Omental fat pad (tissue), 4 donors: ENCODE measurements around the gene KRT83. TPM values are rescaled to one million over a fixed set of nuclear protein-coding genes. Genes with fewer than 3 reads are reported as not detected.

Experiments
- ATAC-seq: fragments of 150-250 bp; one replicate; pipeline ENCODE4 v1.9.1; 2016; ENCODE audit warnings: mild to moderate bottlenecking, moderate library complexity; ENCODE audit not compliant: low FRiP score
- DNase-seq: peaks from one replicate; pipeline ENCODE4 v3.0.0-alpha.2; 2019; ENCODE audit warnings: low spot score
- total RNA-seq, 4 donors: library from RNA; depleted of rRNA; stranded (reverse); fragments of >200 nt; gene quantifications; one replicate each; pipeline ENCODE4 v1.1.0, GENCODE V29; 2016
- TF ChIP-seq, protein P1 (sequence below), 3 donors: fragments of 450-650 bp; IDR thresholded peaks; one replicate each; pipeline ENCODE4 v1.5.1; 2016 to 2017; ENCODE audit warnings: antibody characterized with exemption in 3 of 3, mild to moderate bottlenecking in 3 of 3, moderate library complexity in 2 of 3

The KRT83 gene
- total RNA-seq, 4 donors from 2014 or later: not detected

DNA sequence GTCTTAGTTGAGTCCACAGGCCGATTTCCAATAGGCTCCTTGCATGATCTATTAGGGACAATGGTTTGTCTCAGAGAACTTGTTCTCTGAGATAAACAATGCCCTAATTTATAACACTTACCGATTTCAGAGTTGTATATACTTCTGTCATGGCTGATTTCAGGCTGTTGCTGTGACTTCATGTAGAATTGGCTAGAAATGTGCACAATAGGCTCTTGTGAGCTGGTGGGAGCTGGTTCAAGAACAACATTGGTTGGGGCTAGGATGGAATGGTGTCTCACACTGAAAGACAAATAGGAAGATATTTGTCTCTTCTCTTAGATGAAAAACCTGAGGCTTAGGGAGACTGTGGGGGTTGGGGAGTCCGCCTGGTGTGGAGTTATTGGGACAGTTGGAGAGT lies 53.5 kb downstream of the KRT83 start:
- TF ChIP-seq, protein P1, sequence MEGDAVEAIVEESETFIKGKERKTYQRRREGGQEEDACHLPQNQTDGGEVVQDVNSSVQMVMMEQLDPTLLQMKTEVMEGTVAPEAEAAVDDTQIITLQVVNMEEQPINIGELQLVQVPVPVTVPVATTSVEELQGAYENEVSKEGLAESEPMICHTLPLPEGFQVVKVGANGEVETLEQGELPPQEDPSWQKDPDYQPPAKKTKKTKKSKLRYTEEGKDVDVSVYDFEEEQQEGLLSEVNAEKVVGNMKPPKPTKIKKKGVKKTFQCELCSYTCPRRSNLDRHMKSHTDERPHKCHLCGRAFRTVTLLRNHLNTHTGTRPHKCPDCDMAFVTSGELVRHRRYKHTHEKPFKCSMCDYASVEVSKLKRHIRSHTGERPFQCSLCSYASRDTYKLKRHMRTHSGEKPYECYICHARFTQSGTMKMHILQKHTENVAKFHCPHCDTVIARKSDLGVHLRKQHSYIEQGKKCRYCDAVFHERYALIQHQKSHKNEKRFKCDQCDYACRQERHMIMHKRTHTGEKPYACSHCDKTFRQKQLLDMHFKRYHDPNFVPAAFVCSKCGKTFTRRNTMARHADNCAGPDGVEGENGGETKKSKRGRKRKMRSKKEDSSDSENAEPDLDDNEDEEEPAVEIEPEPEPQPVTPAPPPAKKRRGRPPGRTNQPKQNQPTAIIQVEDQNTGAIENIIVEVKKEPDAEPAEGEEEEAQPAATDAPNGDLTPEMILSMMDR (IDR thresholded peaks at IDR 0.05): no peak
- DNase-seq (no peak), ATAC-seq (no peak)

DNA sequence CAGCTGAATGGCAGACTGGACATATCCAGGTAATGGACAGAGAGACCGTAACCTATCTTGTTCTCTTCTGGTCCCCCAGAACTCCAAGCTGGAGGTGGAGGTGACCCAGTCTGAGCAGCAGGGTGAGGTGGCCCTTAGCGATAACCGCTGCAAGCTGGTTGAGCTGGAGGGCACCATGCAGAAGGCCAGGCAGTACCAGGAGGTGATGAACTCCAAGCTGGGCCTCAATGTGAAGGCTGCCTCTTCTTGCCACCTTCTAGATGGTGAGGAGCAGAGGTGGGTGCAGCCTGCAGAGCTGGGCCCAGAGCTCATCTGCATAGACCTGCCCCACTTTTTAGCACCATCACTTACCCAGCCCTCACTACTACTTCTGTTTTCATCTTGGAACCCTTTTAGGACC lies 53.9 kb downstream of the KRT83 start:
- DNase-seq (no peak), ATAC-seq (no peak)
- TF ChIP-seq, protein P1 (IDR thresholded peaks at IDR 0.05): no peak

DNA sequence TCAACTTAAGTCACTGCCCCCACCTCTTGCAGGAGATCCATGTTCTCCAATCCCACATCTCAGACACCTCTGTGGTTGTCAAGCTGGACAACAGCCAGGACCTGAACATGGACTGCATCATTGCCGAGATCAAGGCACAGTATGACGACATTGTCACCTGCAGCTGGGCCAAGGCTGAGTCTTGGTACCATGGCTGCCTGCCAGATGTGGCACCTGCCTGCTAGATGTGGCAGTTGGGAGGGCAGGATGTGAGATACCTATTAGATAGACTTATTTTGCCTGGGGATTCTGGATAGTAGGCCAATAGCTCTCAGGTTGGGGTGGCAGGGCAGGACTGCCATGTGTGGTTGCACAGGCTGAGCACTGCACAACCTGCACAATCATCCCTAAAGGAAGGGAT lies 54.7 kb downstream of the KRT83 start:
- ATAC-seq (no peak), DNase-seq (no peak)
- TF ChIP-seq, protein P1 (IDR thresholded peaks at IDR 0.05): no peak

DNA sequence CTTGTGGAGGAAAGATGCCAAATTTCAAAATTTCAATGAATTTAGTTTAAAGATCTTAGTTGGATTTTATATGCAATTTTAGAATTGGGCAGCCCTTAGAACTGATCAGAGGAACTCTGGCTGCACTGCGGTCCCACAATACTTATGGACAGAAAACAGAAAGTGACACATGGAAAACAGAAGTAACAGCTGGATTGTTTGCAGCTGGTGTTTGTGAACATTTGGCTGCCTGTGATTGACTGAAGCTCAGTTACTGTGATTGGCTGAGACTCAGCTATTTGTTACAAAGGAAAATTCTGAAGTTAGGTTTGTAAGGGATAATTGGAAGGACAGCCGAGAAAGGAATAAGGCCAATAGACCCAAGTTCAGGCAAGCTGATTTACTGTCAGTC lies 56.8 kb downstream of the KRT83 start:
- DNase-seq (no peak), ATAC-seq (no peak)
- TF ChIP-seq, protein P1 (IDR thresholded peaks at IDR 0.05): no peak

Other genes with a start within 250 kb of the KRT83 start
- 1 to 10 TPM in 3 of 4 donors, not detected in 1; 1.1 to 1.9 (median 1.1) TPM for gene SMIM41, start 241.7 kb downstream of the KRT83 start, total RNA-seq
- 1 to 10 TPM in 1 of 4 donors, under 1 TPM in 2, not detected in 1; 0.37 to 5.5 (median 0.75) TPM for gene KRT80, start 129.4 kb downstream of the KRT83 start, total RNA-seq
- gene KRT7, start 88.2 kb downstream of the KRT83 start, total RNA-seq: 100 to 1,000 TPM in 3 of 4 donors, 1 to 10 TPM in 1; 2.5 to 248 (median 111) TPM
- gene KRT86, start 46.8 kb downstream of the KRT83 start, total RNA-seq: under 1 TPM in 1 of 4 donors, not detected in 3; 0.37 TPM
- gene KRT81, start 29.9 kb downstream of the KRT83 start, total RNA-seq: not detected
- gene KRT85, start 46.1 kb upstream of the KRT83 start, total RNA-seq: not detected
- not detected for gene KRT84, start 64.3 kb upstream of the KRT83 start, total RNA-seq
- not detected for gene KRT82, start 84.9 kb upstream of the KRT83 start, total RNA-seq
- not detected for gene KRT75, start 113.0 kb upstream of the KRT83 start, total RNA-seq
- under 1 TPM in 2 of 4 donors, not detected in 2; 0.24 to 0.46 TPM for gene KRT6B, start 130.7 kb upstream of the KRT83 start, total RNA-seq
- gene KRT6C, start 152.4 kb upstream of the KRT83 start, total RNA-seq: not detected
- 10 to 100 TPM in 2 of 4 donors, 1 to 10 TPM in 2; 3.3 to 40.7 (median 8.4) TPM for gene KRT6A, start 171.9 kb upstream of the KRT83 start, total RNA-seq
- 10 to 100 TPM in 3 of 4 donors, 1 to 10 TPM in 1; 3.6 to 59.0 (median 14.4) TPM for gene KRT5, start 199.0 kb upstream of the KRT83 start, total RNA-seq
- not detected for gene KRT71, start 231.7 kb upstream of the KRT83 start, total RNA-seq